Measurements from ENCODE around the gene ZFP57.

The ZFP57 gene

GRCh38 chr6:29661071-29661470 is 19.9 kb downstream of the ZFP57 start:
- TF ChIP-seq POLR2AphosphoS5 (IDR thresholded peaks at IDR 0.05; ENCODE audit: low read depth, low read length) (no peak), PAX5 (IDR thresholded peaks at IDR 0.05; ENCODE audit: insufficient read depth, low read length, severe bottlenecking) (no peak)
- no peak for FAIRE-seq

DNA sequence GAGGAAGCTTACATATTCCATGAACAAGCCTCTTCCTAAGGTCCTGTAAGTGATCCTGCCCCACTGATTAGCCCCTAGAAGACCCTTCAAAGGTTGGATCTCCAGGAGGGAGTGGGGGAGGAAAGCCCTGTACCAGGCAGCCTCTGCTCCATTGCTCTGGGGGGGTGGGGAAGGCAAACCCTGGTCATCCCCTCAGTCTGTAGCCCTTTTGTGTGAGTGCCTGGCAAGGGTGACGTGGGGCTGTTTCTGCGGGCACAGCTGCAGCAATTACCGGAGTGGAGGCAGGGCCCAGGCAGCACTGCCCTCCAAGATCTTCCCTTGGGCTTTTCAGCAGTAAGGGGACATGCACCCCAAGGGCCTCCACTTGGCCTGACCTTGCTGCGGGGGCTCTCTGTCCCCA is 24.2 kb downstream of the ZFP57 start, which contains the start of gene MOG:
Gene MOG (plus strand): TSS at position 295 of the 400 bp plus-strand sequence. CDS start 118 bp downstream, outside the sequence.
- TF ChIP-seq POU2F2 (IDR thresholded peaks at IDR 0.05; ENCODE audit: low read depth, low read length) (no peak), SPI1 (IDR thresholded peaks at IDR 0.05; ENCODE audit: low read depth, low read length) (no peak), POLR2AphosphoS5 (IDR thresholded peaks at IDR 0.05; ENCODE audit: low read depth, low read length) (no peak), POLR2A (IDR thresholded peaks at IDR 0.05; ENCODE audit: low read depth, low read length) (no peak), PAX5 (IDR thresholded peaks at IDR 0.05; ENCODE audit: insufficient read depth, low read length, severe bottlenecking) (no peak), TAF1 (IDR thresholded peaks at IDR 0.05; ENCODE audit: low read depth, low read length) (no peak)
- FAIRE-seq (no peak), DNase-seq (ENCODE audit: insufficient read length, low spot score) (no peak)

More at GRCh38 chr6:29661071-29661470, 19.9 kb downstream of the ZFP57 start:
- DNase-seq (ENCODE audit: insufficient read length, low spot score) = no peak

GRCh38 chr6:29656157-29656556 is 24.8 kb downstream of the ZFP57 start:
- TF ChIP-seq TAF1 (IDR thresholded peaks at IDR 0.05; ENCODE audit: low read depth, low read length) (no peak), POU2F2 (IDR thresholded peaks at IDR 0.05; ENCODE audit: low read depth, low read length) (no peak), SPI1 (IDR thresholded peaks at IDR 0.05; ENCODE audit: low read depth, low read length) (no peak), POLR2AphosphoS5 (IDR thresholded peaks at IDR 0.05; ENCODE audit: low read depth, low read length) (no peak), PAX5 (IDR thresholded peaks at IDR 0.05; ENCODE audit: insufficient read depth, low read length, severe bottlenecking) (no peak), POLR2A (IDR thresholded peaks at IDR 0.05; ENCODE audit: low read depth, low read length) (no peak)
- FAIRE-seq (peak; percentile 85), DNase-seq (ENCODE audit: insufficient read length, low spot score) (no peak)

- TF ChIP-seq POU2F2 (IDR thresholded peaks at IDR 0.05; ENCODE audit: low read depth, low read length) = no peak
- no peak for TF ChIP-seq TAF1 (IDR thresholded peaks at IDR 0.05; ENCODE audit: low read depth, low read length)
- no peak for TF ChIP-seq PAX5 (IDR thresholded peaks at IDR 0.05; ENCODE audit: insufficient read depth, low read length, severe bottlenecking)
- no peak for TF ChIP-seq POLR2AphosphoS5 (IDR thresholded peaks at IDR 0.05; ENCODE audit: low read depth, low read length)
- no peak for TF ChIP-seq POLR2A (IDR thresholded peaks at IDR 0.05; ENCODE audit: low read depth, low read length)
- TF ChIP-seq SPI1 (IDR thresholded peaks at IDR 0.05; ENCODE audit: low read depth, low read length) = no peak
- DNase-seq (ENCODE audit: insufficient read length, low spot score) = no peak
- FAIRE-seq = no peak
Measured at GRCh38 chr6:29655658-29656057, 25.3 kb downstream of the ZFP57 start.

DNA sequence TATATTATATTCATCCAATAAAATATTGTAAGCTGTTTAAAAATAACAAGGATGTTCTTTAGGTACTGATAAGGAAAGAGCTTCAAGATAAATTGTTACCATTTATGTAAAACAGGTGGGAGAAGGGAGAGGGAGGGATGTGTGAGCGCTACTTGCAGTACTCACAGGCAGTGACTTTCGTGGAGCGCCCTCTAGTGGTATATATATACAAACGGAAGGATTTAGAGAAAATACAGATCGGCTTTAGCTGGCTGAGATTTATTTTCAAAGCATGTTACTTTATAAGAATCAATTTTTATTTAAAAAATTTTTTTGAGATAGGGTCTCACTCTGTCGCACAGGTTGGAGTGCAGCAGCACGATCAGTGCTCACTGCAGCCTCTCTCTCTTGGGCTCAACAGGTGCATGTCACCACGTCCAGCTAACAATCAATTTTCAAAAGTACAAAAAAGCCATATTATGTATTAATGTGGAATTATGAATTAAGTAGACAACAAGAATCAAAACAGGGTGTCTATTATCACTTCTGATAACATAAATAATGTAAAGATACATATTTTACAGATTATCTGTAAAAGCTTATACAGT is 27.4 kb downstream of the ZFP57 start:
- TF ChIP-seq POU2F2 (IDR thresholded peaks at IDR 0.05; ENCODE audit: low read depth, low read length) = no peak
- no peak for TF ChIP-seq PAX5 (IDR thresholded peaks at IDR 0.05; ENCODE audit: insufficient read depth, low read length, severe bottlenecking)
- no peak for TF ChIP-seq SPI1 (IDR thresholded peaks at IDR 0.05; ENCODE audit: low read depth, low read length)
- TF ChIP-seq TAF1 (IDR thresholded peaks at IDR 0.05; ENCODE audit: low read depth, low read length) = no peak
- no peak for TF ChIP-seq POLR2A (IDR thresholded peaks at IDR 0.05; ENCODE audit: low read depth, low read length)
- DNase-seq (ENCODE audit: insufficient read length, low spot score) (no peak), FAIRE-seq (no peak)

GRCh38 chr6:29652198-29652584 is 28.8 kb downstream of the ZFP57 start:
- no peak for FAIRE-seq
- TF ChIP-seq SPI1 (IDR thresholded peaks at IDR 0.05; ENCODE audit: low read depth, low read length) (no peak), POLR2AphosphoS5 (IDR thresholded peaks at IDR 0.05; ENCODE audit: low read depth, low read length) (no peak), POLR2A (IDR thresholded peaks at IDR 0.05; ENCODE audit: low read depth, low read length) (no peak), TAF1 (IDR thresholded peaks at IDR 0.05; ENCODE audit: low read depth, low read length) (no peak)
- no peak for DNase-seq (ENCODE audit: insufficient read length, low spot score)

GRCh38 chr6:29651413-29652197 is 29.3 kb downstream of the ZFP57 start:
- TF ChIP-seq TAF1 (IDR thresholded peaks at IDR 0.05; ENCODE audit: low read depth, low read length) = no peak
- no peak for TF ChIP-seq POU2F2 (IDR thresholded peaks at IDR 0.05; ENCODE audit: low read depth, low read length)
- no peak for TF ChIP-seq SPI1 (IDR thresholded peaks at IDR 0.05; ENCODE audit: low read depth, low read length)
- TF ChIP-seq PAX5 (IDR thresholded peaks at IDR 0.05; ENCODE audit: insufficient read depth, low read length, severe bottlenecking) = no peak
- TF ChIP-seq POLR2A (IDR thresholded peaks at IDR 0.05; ENCODE audit: low read depth, low read length) = no peak
- TF ChIP-seq POLR2AphosphoS5 (IDR thresholded peaks at IDR 0.05; ENCODE audit: low read depth, low read length) = no peak
- no peak for DNase-seq (ENCODE audit: insufficient read length, low spot score)
- FAIRE-seq = peak; percentile 35

DNA sequence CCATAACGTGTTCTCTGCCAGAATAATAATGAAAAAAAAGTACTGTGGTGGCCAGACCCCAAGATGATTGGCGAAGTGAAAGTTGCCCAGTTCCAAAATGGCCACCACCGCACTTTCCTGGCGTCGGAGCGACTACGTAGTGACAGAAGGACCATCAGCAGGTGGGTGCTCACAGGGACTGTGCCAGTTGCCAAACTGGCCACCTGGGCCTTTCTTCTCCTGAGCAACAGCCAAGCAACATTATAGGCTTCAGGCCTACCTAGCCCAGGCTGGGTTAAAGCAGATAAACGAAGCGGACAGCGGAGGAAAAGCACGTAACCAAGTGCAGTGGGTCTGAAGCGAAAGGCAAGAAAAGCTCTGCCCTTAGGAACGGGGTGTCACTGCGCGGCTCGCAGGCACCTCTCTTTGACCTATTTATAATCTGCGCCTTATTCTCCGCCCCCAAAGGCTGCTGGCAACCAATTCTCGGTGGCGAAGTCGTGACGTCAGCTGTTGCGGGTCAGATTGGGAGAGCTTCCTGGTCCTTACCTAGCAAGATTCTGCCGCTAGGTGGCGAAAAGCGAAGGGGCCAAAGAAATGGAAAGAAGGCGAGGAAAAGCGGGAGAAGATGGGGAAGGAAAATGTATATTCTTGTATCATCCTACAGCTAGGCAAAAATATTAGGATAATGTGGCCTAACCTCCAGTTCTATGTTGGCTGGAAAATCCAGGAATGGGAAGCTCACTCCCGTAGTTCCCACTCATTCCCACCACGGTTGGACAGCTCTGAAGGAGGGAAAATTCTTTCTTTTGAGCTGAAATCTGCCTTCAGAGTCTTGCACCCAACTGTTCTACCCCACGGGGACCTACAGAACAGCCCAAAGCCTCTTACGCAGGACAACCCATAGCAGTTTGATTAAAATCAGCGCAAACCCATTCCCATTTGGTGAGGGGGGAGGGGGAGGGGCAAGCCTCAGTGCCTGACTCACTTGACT is 31.0 kb downstream of the ZFP57 start:
- peak; percentile 96 for FAIRE-seq
- TF ChIP-seq SPI1 (IDR thresholded peaks at IDR 0.05; ENCODE audit: low read depth, low read length) = no peak
- TF ChIP-seq PAX5 (IDR thresholded peaks at IDR 0.05; ENCODE audit: insufficient read depth, low read length, severe bottlenecking) = no peak
- TF ChIP-seq POLR2AphosphoS5 (IDR thresholded peaks at IDR 0.05; ENCODE audit: low read depth, low read length) = peak; percentile 77
- TF ChIP-seq TAF1 (IDR thresholded peaks at IDR 0.05; ENCODE audit: low read depth, low read length) = peak; percentile 60; the same call in 1 of the 2 replicates
- peak; percentile 93 for TF ChIP-seq POLR2A (IDR thresholded peaks at IDR 0.05; ENCODE audit: low read depth, low read length)
- peak; percentile 90 for DNase-seq (ENCODE audit: insufficient read length, low spot score)
